Thoracic aorta (tissue), 2 donors: ENCODE measurements around the gene KCNJ18. TPM values are rescaled to one million over a fixed set of nuclear protein-coding genes. Genes with fewer than 3 reads are reported as not detected.
"Not testable (repeated sequence)": the region's sequence is repeated elsewhere in the genome, so short reads cannot be mapped to it uniquely, and the experiment has no call there.

Experiments
- ATAC-seq: fragments of 150-250 bp; one replicate; pipeline ENCODE4 v1.8.0; 2017; ENCODE audit warnings: low read depth; ENCODE audit not compliant: insufficient number of reproducible peaks, low FRiP score
- DNase-seq: peaks from one replicate; pipeline ENCODE4 v3.0.0-alpha.2; 2020; ENCODE audit warnings: low spot score
- H3K27ac ChIP-seq, 2 donors: fragments of 200-600 bp; sonication (generic); 1 replicate in 1 of 2; 2 replicates in 1 of 2; pipeline ENCODE4 v1.5.1; 2016; ENCODE audit warnings: mild to moderate bottlenecking in 2 of 2, moderate library complexity in 2 of 2
- H3K27me3 ChIP-seq: fragments of 200-600 bp; sonication (generic); replicated peaks from 2 replicates; pipeline ENCODE4 v1.6.0; 2016; ENCODE audit warnings: mild to moderate bottlenecking; ENCODE audit not compliant: insufficient read depth
- H3K36me3 ChIP-seq: fragments of 200-600 bp; sonication (generic); one replicate; pipeline ENCODE4 v1.5.1; 2016
- H3K4me1 ChIP-seq, 2 donors: fragments of 200-600 bp; sonication (generic); 1 replicate in 1 of 2; 2 replicates in 1 of 2; pipeline versions ENCODE4 v1.5.1 to v1.6.0; 2016; ENCODE audit warnings: low read depth in 2 of 2, mild to moderate bottlenecking in 1 of 2; ENCODE audit not compliant: control insufficient read depth in 1 of 2
- H3K4me3 ChIP-seq: fragments of 200-600 bp; sonication (generic); 2 replicates; pipeline ENCODE4 v1.5.1; 2016; ENCODE audit warnings: mild to moderate bottlenecking
- H3K9me3 ChIP-seq: fragments of 200-600 bp; sonication (generic); 2 replicates; pipeline ENCODE4 v1.5.1; 2016
- CTCF ChIP-seq: fragments of 200-600 bp; sonication (generic); IDR thresholded peaks from one replicate; pipeline ENCODE4 v1.5.1; 2019; ENCODE audit warnings: antibody characterized with exemption
- total RNA-seq, 2 donors: library from RNA; depleted of rRNA; stranded (reverse); fragments of >200 nt; gene quantifications; one replicate each; pipeline versions ENCODE4 v1.1.0 to v1.2.3, GENCODE V29; 2016

The KCNJ18 gene
- total RNA-seq, 2 donors from 2014 or later, result not detected

GRCh38 chr17:21699573-21700236, 7.4 kb downstream of the KCNJ18 start:
- not testable (repeated sequence) for H3K27ac ChIP-seq, H3K4me1 ChIP-seq, H3K4me3 ChIP-seq, ATAC-seq, H3K36me3 ChIP-seq, DNase-seq, H3K27me3 ChIP-seq, H3K9me3 ChIP-seq

- H3K36me3 ChIP-seq, ATAC-seq: not testable (repeated sequence)
These were observed 8.8 kb downstream of the KCNJ18 start for GRCh38 chr17:21701090-21701489.

GRCh38 chr17:21702029-21702428, 9.7 kb downstream of the KCNJ18 start:
- H3K4me3 ChIP-seq, H3K36me3 ChIP-seq, ATAC-seq, H3K27ac ChIP-seq, H3K9me3 ChIP-seq, H3K4me1 ChIP-seq, DNase-seq, H3K27me3 ChIP-seq: not testable (repeated sequence)

More at GRCh38 chr17:21701090-21701489, 8.8 kb downstream of the KCNJ18 start:
- H3K4me3 ChIP-seq, H3K27me3 ChIP-seq, H3K27ac ChIP-seq, H3K9me3 ChIP-seq, H3K4me1 ChIP-seq, DNase-seq: not testable (repeated sequence)

- not testable (repeated sequence) for H3K4me3 ChIP-seq, H3K36me3 ChIP-seq, H3K27me3 ChIP-seq, DNase-seq, ATAC-seq, H3K27ac ChIP-seq, H3K4me1 ChIP-seq, H3K9me3 ChIP-seq
These were observed 10.2 kb downstream of the KCNJ18 start for GRCh38 chr17:21702521-21702920.

- DNase-seq, result not testable (repeated sequence)
These were observed 10.8 kb downstream of the KCNJ18 start for GRCh38 chr17:21702940-21703640.

GRCh38 chr17:21703891-21704872, 11.9 kb downstream of the KCNJ18 start:
- ATAC-seq, H3K9me3 ChIP-seq, H3K27me3 ChIP-seq, H3K4me1 ChIP-seq, DNase-seq, H3K36me3 ChIP-seq, H3K4me3 ChIP-seq, H3K27ac ChIP-seq: not testable (repeated sequence)

More at GRCh38 chr17:21702940-21703640, 10.8 kb downstream of the KCNJ18 start:
- not testable (repeated sequence) for H3K36me3 ChIP-seq, H3K27me3 ChIP-seq, H3K4me1 ChIP-seq, H3K27ac ChIP-seq, H3K9me3 ChIP-seq, ATAC-seq, H3K4me3 ChIP-seq

- Histone ChIP-seq H3K9me3 (no peaks in the 10 kb centered on the region), H3K27ac (no peak overlapping the region), H3K4me1 (no peaks in the 10 kb centered on the region), H3K27me3 (no peaks in the 10 kb centered on the region), H3K4me3 (no peak overlapping the region), H3K36me3 (no peaks in the 10 kb centered on the region)
- DNase-seq (no peak), ATAC-seq (no peak)
- no peak for TF ChIP-seq CTCF
These were observed 12.8 kb downstream of the KCNJ18 start for GRCh38 chr17:21705021-21705601.

GRCh38 chr17:21705746-21706145, 13.4 kb downstream of the KCNJ18 start:
- not testable (repeated sequence) for H3K27ac ChIP-seq, H3K36me3 ChIP-seq, H3K4me1 ChIP-seq, DNase-seq, H3K4me3 ChIP-seq, H3K9me3 ChIP-seq, H3K27me3 ChIP-seq, ATAC-seq

- not testable (repeated sequence) for DNase-seq, H3K4me3 ChIP-seq, ATAC-seq, H3K9me3 ChIP-seq, H3K36me3 ChIP-seq, H3K27ac ChIP-seq, H3K27me3 ChIP-seq, H3K4me1 ChIP-seq
These were observed 14.2 kb downstream of the KCNJ18 start for GRCh38 chr17:21706546-21706945.

GRCh38 chr17:21707131-21707530, 14.8 kb downstream of the KCNJ18 start:
- H3K36me3 ChIP-seq, ATAC-seq, H3K4me3 ChIP-seq, H3K27ac ChIP-seq, H3K4me1 ChIP-seq, DNase-seq, H3K27me3 ChIP-seq, H3K9me3 ChIP-seq: not testable (repeated sequence)
